GM18873 (cell line): Measurements from ENCODE around the gene PSMB9.
"Not testable (repeated sequence)": the region's sequence is repeated elsewhere in the genome, so short reads cannot be mapped to it uniquely, and the experiment has no call there.

ENCODE experiments used
- ATAC-seq: cut with Tn5 transposase; IDR thresholded peaks from one replicate; pipeline ENCODE4 v1.9.1; 2021; ENCODE audit warnings: mild to moderate bottlenecking, moderate library complexity, moderate number of reproducible peaks; ENCODE audit not compliant: unreplicated experiment, low FRiP score

The PSMB9 gene

GRCh38 chr6:32853541-32854375 lies at the start of gene PSMB9, which contains the start of gene TAP1:
TSS of gene PSMB9 (plus strand) at chr6:32854192. CDS start at chr6:32854230, 38 bp downstream.
TSS of gene TAP1 (minus strand) at chr6:32853704. CDS start at chr6:32853636, 68 bp downstream.
- peak; percentile 60 for ATAC-seq

- not testable (repeated sequence) for ATAC-seq
Observed at GRCh38 chr6:32805404-32805803, 48.6 kb upstream of the PSMB9 start.

- no peak for ATAC-seq
Observed at GRCh38 chr6:32807020-32807580, 46.9 kb upstream of the PSMB9 start.

GRCh38 chr6:32809171-32809570 lies 44.8 kb upstream of the PSMB9 start:
- ATAC-seq, result no peak

GRCh38 chr6:32814145-32814544 lies 39.8 kb upstream of the PSMB9 start:
- no peak for ATAC-seq

GRCh38 chr6:32815115-32815514 lies 38.9 kb upstream of the PSMB9 start:
- no peak for ATAC-seq

GRCh38 chr6:32815996-32816395 lies 38.0 kb upstream of the PSMB9 start:
- ATAC-seq, result no peak

- no peak for ATAC-seq
Observed at GRCh38 chr6:32816746-32817204, 37.2 kb upstream of the PSMB9 start, which contains the start of gene HLA-DOB. TSS of gene HLA-DOB (minus strand) at chr6:32817002. CDS start at chr6:32816951, 51 bp downstream.

GRCh38 chr6:32818867-32819266 lies 35.1 kb upstream of the PSMB9 start:
- ATAC-seq, result no peak

- no peak for ATAC-seq
Observed at GRCh38 chr6:32819729-32820128, 34.3 kb upstream of the PSMB9 start.

- no peak for ATAC-seq
Observed at GRCh38 chr6:32825966-32826365, 28.0 kb upstream of the PSMB9 start.

- no peak for ATAC-seq
Observed at GRCh38 chr6:32827025-32827424, 27.0 kb upstream of the PSMB9 start.

- no peak for ATAC-seq
Observed at GRCh38 chr6:32829495-32829894, 24.5 kb upstream of the PSMB9 start.

GRCh38 chr6:32830017-32830416 lies 24.0 kb upstream of the PSMB9 start:
- no peak for ATAC-seq

GRCh38 chr6:32830936-32831335 lies 23.1 kb upstream of the PSMB9 start:
- ATAC-seq, result no peak

GRCh38 chr6:32832535-32832934 lies 21.5 kb upstream of the PSMB9 start:
- no peak for ATAC-seq

GRCh38 chr6:32833664-32834063 lies 20.3 kb upstream of the PSMB9 start:
- no peak for ATAC-seq

GRCh38 chr6:32835167-32835893 lies 18.7 kb upstream of the PSMB9 start:
- ATAC-seq, result no peak

- ATAC-seq, result no peak
Observed at GRCh38 chr6:32836873-32837272, 17.1 kb upstream of the PSMB9 start.

GRCh38 chr6:32837651-32838113 lies 16.3 kb upstream of the PSMB9 start:
- no peak for ATAC-seq
